ENCODE results near the gene FSTL5. TPM values are rescaled to one million over a fixed set of nuclear protein-coding genes. Genes with fewer than 3 reads are reported as not detected.

FSTL5 gene
- total RNA-seq, 1 donor from 2014 or later, result 2.6 TPM

DNA sequence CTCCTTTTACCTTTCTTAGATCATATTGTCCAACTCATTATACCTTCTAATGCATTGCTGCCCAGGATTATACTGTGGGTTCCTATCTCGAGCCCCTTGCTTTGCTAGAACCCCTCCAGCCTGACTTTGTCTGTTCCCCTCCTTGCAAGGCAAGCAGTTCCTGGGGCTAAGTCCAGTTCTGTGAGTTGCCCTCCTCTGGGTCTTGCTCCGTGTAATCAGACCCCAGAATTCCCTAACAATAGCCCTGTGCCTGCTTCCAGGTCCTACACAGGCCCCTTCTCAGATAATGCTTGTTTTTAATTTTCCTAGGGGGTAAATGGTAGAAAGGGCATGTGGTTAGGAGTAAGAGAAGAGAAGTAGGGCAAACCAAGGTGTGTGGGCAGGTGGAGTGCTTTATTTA lies 145.9 kb downstream of the FSTL5 start:
- Histone ChIP-seq H3K4me3 (ENCODE audit: low read length in 3 of 3) (no peak overlapping the region), H3K27me3 (ENCODE audit: control insufficient read depth in 3 of 3, insufficient read depth in 3 of 3, low read length in 3 of 3) (no peaks in the 10 kb centered on the region), H3K9me3 (ENCODE audit: control insufficient read depth in 3 of 3, low read length in 3 of 3) (no peaks in the 10 kb centered on the region), H3K9ac (ENCODE audit: low read depth in 1 of 3, low read length in 3 of 3) (no peak overlapping the region), H3K36me3 (ENCODE audit: control insufficient read depth in 3 of 3, insufficient read depth in 3 of 3, low read length in 3 of 3) (no peaks in the 10 kb centered on the region), H3K4me1 (ENCODE audit: control insufficient read depth in 3 of 3, insufficient read depth in 3 of 3, low read length in 3 of 3) (no peaks in the 10 kb centered on the region), H3K27ac (ENCODE audit: low read depth, low read length) (no peak overlapping the region)

DNA sequence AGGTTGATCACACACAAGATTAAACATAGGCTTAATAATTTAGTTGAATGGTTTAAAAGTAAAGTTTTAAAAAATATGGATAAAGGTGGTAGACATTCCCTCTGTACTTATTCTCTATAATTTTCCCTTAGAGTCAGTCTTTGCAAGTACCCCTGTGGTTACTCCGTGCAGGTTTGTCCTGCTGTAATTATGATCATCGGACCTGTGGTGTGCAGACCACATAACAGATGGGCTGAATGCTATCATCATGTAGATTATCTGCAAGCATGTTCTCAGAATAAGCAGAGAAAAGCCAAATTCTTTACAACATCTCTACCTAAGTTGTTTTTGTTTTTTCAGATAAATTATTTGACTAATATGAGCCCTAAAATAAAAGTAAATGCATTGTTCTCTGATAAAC lies 146.8 kb downstream of the FSTL5 start:
- Histone ChIP-seq H3K9me3 (ENCODE audit: control insufficient read depth in 3 of 3, low read length in 3 of 3) (no peaks in the 10 kb centered on the region), H3K27ac (ENCODE audit: low read depth, low read length) (no peak overlapping the region), H3K9ac (ENCODE audit: low read depth in 1 of 3, low read length in 3 of 3) (no peak overlapping the region), H3K4me1 (ENCODE audit: control insufficient read depth in 3 of 3, insufficient read depth in 3 of 3, low read length in 3 of 3) (no peaks in the 10 kb centered on the region), H3K27me3 (ENCODE audit: control insufficient read depth in 3 of 3, insufficient read depth in 3 of 3, low read length in 3 of 3) (no peaks in the 10 kb centered on the region), H3K4me3 (ENCODE audit: low read length in 3 of 3) (no peak overlapping the region), H3K36me3 (ENCODE audit: control insufficient read depth in 3 of 3, insufficient read depth in 3 of 3, low read length in 3 of 3) (no peaks in the 10 kb centered on the region)

DNA sequence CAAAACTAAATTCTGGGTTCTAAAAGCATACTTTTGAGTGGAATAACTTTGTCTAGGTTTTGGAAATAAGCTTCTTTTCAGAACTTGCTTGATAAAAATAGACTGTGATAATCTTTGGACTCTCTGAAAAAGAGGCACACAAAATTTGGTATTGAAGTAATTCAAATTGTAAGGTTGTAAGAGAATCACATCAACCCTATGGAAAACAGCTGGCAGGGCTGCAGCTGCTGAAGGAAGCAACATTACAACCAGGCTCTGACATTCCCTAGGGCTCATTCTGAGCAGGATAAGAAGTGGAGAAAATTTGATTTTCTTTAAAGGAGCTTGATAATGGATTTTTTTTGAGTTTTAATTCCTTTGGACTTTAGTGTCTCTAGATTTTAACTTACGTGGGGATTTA lies 147.6 kb downstream of the FSTL5 start:
- Histone ChIP-seq H3K36me3 (ENCODE audit: control insufficient read depth in 3 of 3, insufficient read depth in 3 of 3, low read length in 3 of 3) (no peaks in the 10 kb centered on the region), H3K4me3 (ENCODE audit: low read length in 3 of 3) (no peak overlapping the region), H3K9me3 (ENCODE audit: control insufficient read depth in 3 of 3, low read length in 3 of 3) (no peaks in the 10 kb centered on the region), H3K9ac (ENCODE audit: low read depth in 1 of 3, low read length in 3 of 3) (no peak overlapping the region), H3K4me1 (ENCODE audit: control insufficient read depth in 3 of 3, insufficient read depth in 3 of 3, low read length in 3 of 3) (no peaks in the 10 kb centered on the region), H3K27me3 (ENCODE audit: control insufficient read depth in 3 of 3, insufficient read depth in 3 of 3, low read length in 3 of 3) (no peaks in the 10 kb centered on the region), H3K27ac (ENCODE audit: low read depth, low read length) (no peak overlapping the region)

DNA sequence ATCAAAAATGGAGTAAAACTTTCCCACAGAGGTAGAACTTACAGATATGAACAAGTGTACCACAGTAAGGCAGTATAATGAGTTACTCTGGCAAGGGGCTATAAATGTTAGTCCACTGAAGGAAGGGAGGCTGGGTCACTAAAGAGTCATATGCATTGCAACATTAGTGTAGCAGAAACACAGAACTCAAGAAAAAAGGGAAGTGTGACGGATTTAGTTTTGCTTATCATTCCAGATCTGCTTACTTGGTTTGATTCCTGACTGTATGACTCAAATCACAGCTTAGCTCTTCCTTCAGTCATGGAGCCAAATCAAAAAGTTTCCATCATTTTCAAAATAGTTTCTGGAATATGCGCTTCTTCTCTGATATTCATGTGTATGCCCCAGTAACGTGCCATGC lies 148.7 kb downstream of the FSTL5 start:
- Histone ChIP-seq H3K27me3 (ENCODE audit: control insufficient read depth in 3 of 3, insufficient read depth in 3 of 3, low read length in 3 of 3) (no peaks in the 10 kb centered on the region), H3K4me3 (ENCODE audit: low read length in 3 of 3) (no peak overlapping the region), H3K36me3 (ENCODE audit: control insufficient read depth in 3 of 3, insufficient read depth in 3 of 3, low read length in 3 of 3) (no peaks in the 10 kb centered on the region), H3K27ac (ENCODE audit: low read depth, low read length) (no peak overlapping the region), H3K9ac (ENCODE audit: low read depth in 1 of 3, low read length in 3 of 3) (no peak overlapping the region), H3K9me3 (ENCODE audit: control insufficient read depth in 3 of 3, low read length in 3 of 3) (no peaks in the 10 kb centered on the region), H3K4me1 (ENCODE audit: control insufficient read depth in 3 of 3, insufficient read depth in 3 of 3, low read length in 3 of 3) (no peaks in the 10 kb centered on the region)

DNA sequence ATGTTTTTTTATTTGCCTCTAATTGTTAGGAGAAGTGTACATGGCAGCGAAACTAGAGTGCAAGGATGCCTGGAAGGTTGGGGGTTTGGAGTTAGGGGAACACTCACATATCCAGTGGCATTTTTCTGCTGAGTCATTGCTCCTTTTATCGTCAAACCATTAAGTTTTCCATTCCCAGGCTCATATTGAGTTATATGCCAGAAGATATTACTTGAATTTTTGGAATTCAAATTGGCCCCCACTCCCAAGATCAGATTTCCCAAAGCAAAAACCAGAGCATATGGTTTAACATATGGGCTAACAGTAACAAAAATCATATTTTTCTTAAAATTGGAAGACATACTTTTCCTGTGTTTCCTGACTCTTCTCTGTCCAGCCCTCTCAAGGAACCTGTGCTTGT lies 152.7 kb downstream of the FSTL5 start:
- Histone ChIP-seq H3K27ac (ENCODE audit: low read depth, low read length) (no peak overlapping the region), H3K9ac (ENCODE audit: low read depth in 1 of 3, low read length in 3 of 3) (no peak overlapping the region), H3K9me3 (ENCODE audit: control insufficient read depth in 3 of 3, low read length in 3 of 3) (no peaks in the 10 kb centered on the region), H3K27me3 (ENCODE audit: control insufficient read depth in 3 of 3, insufficient read depth in 3 of 3, low read length in 3 of 3) (no peaks in the 10 kb centered on the region), H3K36me3 (ENCODE audit: control insufficient read depth in 3 of 3, insufficient read depth in 3 of 3, low read length in 3 of 3) (no peaks in the 10 kb centered on the region), H3K4me1 (ENCODE audit: control insufficient read depth in 3 of 3, insufficient read depth in 3 of 3, low read length in 3 of 3) (no peaks in the 10 kb centered on the region), H3K4me3 (ENCODE audit: low read length in 3 of 3) (no peak overlapping the region)

DNA sequence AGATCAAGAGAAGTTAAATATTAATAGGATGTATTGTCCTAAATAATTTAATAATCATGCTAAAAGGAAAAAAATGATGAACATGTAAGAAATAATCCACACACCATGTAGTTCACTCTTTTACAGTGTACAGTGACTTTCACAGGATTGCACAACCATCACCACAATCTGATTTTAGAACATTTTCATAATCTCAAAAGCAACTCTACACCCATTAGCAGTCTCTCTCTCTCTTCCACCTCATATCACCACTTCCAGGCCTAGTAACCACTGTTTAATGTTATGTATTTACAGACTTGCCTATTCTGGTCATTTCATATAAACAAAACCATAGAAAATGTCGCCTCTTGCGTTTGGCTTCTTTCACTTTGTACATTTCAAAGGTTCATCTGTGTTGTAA lies 153.4 kb downstream of the FSTL5 start:
- Histone ChIP-seq H3K27me3 (ENCODE audit: control insufficient read depth in 3 of 3, insufficient read depth in 3 of 3, low read length in 3 of 3) (no peaks in the 10 kb centered on the region), H3K36me3 (ENCODE audit: control insufficient read depth in 3 of 3, insufficient read depth in 3 of 3, low read length in 3 of 3) (no peaks in the 10 kb centered on the region), H3K27ac (ENCODE audit: low read depth, low read length) (no peak overlapping the region), H3K9me3 (ENCODE audit: control insufficient read depth in 3 of 3, low read length in 3 of 3) (no peaks in the 10 kb centered on the region), H3K4me3 (ENCODE audit: low read length in 3 of 3) (no peak overlapping the region), H3K4me1 (ENCODE audit: control insufficient read depth in 3 of 3, insufficient read depth in 3 of 3, low read length in 3 of 3) (no peaks in the 10 kb centered on the region), H3K9ac (ENCODE audit: low read depth in 1 of 3, low read length in 3 of 3) (no peak overlapping the region)

DNA sequence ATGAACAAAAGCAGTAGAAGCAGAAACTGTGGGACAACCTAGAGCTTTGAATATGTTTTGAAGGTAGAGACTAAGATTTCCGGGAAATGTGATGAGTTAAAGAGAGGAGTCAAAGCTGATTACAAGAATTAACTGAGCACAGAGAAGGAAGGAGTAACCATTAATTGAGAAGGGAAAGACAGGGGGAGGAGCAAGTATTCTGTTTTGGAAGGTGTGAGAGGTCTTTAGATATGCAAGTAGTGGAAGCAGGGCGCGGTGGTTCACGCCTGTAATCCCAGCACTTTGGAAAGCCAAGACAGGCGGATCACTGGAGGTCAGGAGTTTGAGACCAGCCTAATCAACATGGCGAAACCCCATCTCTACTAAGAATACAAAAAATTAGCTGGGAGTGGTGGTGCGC lies 171.5 kb downstream of the FSTL5 start:
- H3K36me3 ChIP-seq (ENCODE audit: control insufficient read depth in 3 of 3, insufficient read depth in 3 of 3, low read length in 3 of 3), result no peaks in the 10 kb centered on the region
- H3K27me3 ChIP-seq (ENCODE audit: control insufficient read depth in 3 of 3, insufficient read depth in 3 of 3, low read length in 3 of 3), result no peaks in the 10 kb centered on the region
- H3K9ac ChIP-seq (ENCODE audit: low read depth in 1 of 3, low read length in 3 of 3), result no peak overlapping the region
- no peak overlapping the region for H3K27ac ChIP-seq (ENCODE audit: low read depth, low read length)
- no peaks in the 10 kb centered on the region for H3K4me1 ChIP-seq (ENCODE audit: control insufficient read depth in 3 of 3, insufficient read depth in 3 of 3, low read length in 3 of 3)
- H3K9me3 ChIP-seq (ENCODE audit: control insufficient read depth in 3 of 3, low read length in 3 of 3), result no peaks in the 10 kb centered on the region
- H3K4me3 ChIP-seq (ENCODE audit: low read length in 3 of 3), result no peak overlapping the region

DNA sequence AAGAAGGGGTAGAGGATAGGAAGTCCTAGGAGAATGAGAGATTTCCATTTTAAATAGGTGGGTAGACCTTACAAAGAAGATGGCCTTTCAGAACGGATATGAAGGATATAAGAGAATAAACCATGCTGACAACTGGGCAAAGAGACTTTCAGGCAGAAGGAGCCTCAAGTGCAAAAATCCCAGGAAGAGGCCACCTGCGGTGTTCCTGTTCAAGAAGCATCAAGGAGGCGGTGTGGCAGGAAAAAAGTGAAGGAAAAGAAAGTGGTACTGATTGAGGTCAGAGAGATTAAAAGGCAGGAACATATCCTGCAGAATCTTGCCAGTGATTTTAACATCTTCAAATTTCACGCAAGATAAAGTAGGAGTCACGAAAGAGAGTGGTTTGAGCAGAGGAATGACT lies 172.0 kb downstream of the FSTL5 start:
- no peak overlapping the region for H3K27ac ChIP-seq (ENCODE audit: low read depth, low read length)
- H3K4me1 ChIP-seq (ENCODE audit: control insufficient read depth in 3 of 3, insufficient read depth in 3 of 3, low read length in 3 of 3), result no peaks in the 10 kb centered on the region
- no peaks in the 10 kb centered on the region for H3K27me3 ChIP-seq (ENCODE audit: control insufficient read depth in 3 of 3, insufficient read depth in 3 of 3, low read length in 3 of 3)
- H3K36me3 ChIP-seq (ENCODE audit: control insufficient read depth in 3 of 3, insufficient read depth in 3 of 3, low read length in 3 of 3), result no peaks in the 10 kb centered on the region
- no peak overlapping the region for H3K9ac ChIP-seq (ENCODE audit: low read depth in 1 of 3, low read length in 3 of 3)
- H3K9me3 ChIP-seq (ENCODE audit: control insufficient read depth in 3 of 3, low read length in 3 of 3), result no peaks in the 10 kb centered on the region
- H3K4me3 ChIP-seq (ENCODE audit: low read length in 3 of 3), result no peak overlapping the region

DNA sequence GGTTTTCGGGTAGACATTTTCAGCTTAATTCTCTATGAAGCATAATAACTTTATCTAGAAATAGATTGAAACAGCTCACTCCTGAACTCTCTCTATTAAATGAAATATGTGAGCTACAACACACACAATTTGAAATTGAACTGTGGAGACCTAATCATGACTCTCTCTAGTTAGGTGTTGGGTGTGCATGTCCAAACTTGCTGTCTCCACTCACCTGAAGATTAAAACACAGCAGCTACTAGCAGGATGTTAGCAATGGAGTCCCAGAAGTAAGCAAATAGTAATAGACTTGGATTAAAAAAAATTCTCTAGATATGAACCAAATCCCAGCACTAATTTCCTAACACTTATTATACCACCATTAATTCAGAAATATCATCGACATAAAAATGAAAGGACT lies 173.1 kb downstream of the FSTL5 start:
- H3K9me3 ChIP-seq (ENCODE audit: control insufficient read depth in 3 of 3, low read length in 3 of 3), result no peaks in the 10 kb centered on the region
- no peak overlapping the region for H3K9ac ChIP-seq (ENCODE audit: low read depth in 1 of 3, low read length in 3 of 3)
- no peaks in the 10 kb centered on the region for H3K4me1 ChIP-seq (ENCODE audit: control insufficient read depth in 3 of 3, insufficient read depth in 3 of 3, low read length in 3 of 3)
- H3K4me3 ChIP-seq (ENCODE audit: low read length in 3 of 3), result no peak overlapping the region
- no peak overlapping the region for H3K27ac ChIP-seq (ENCODE audit: low read depth, low read length)
- H3K36me3 ChIP-seq (ENCODE audit: control insufficient read depth in 3 of 3, insufficient read depth in 3 of 3, low read length in 3 of 3), result no peaks in the 10 kb centered on the region
- no peaks in the 10 kb centered on the region for H3K27me3 ChIP-seq (ENCODE audit: control insufficient read depth in 3 of 3, insufficient read depth in 3 of 3, low read length in 3 of 3)

DNA sequence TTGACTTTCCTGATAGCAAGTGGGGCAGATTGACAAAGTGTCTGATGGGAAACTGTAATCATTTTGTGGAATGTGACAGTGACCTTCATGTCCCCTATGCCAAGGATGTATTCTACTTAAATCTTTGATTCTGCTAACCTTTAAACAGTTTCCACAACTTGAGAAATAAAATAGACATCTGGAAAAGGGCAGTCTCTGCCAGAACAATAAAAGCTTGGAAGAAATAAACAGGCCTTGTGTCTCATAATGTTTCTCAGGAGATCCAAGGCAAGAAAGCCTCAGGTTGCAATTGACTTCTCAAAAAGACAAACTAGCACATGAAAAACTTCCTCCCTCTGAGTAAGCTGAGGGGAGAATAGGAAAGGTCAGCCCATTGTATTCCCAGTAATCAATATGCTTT lies 174.9 kb downstream of the FSTL5 start:
- Histone ChIP-seq H3K4me3 (ENCODE audit: low read length in 3 of 3) (no peak overlapping the region), H3K27ac (ENCODE audit: low read depth, low read length) (no peak overlapping the region), H3K36me3 (ENCODE audit: control insufficient read depth in 3 of 3, insufficient read depth in 3 of 3, low read length in 3 of 3) (no peaks in the 10 kb centered on the region), H3K4me1 (ENCODE audit: control insufficient read depth in 3 of 3, insufficient read depth in 3 of 3, low read length in 3 of 3) (no peaks in the 10 kb centered on the region), H3K9me3 (ENCODE audit: control insufficient read depth in 3 of 3, low read length in 3 of 3) (no peaks in the 10 kb centered on the region), H3K9ac (ENCODE audit: low read depth in 1 of 3, low read length in 3 of 3) (no peak overlapping the region), H3K27me3 (ENCODE audit: control insufficient read depth in 3 of 3, insufficient read depth in 3 of 3, low read length in 3 of 3) (no peaks in the 10 kb centered on the region)

DNA sequence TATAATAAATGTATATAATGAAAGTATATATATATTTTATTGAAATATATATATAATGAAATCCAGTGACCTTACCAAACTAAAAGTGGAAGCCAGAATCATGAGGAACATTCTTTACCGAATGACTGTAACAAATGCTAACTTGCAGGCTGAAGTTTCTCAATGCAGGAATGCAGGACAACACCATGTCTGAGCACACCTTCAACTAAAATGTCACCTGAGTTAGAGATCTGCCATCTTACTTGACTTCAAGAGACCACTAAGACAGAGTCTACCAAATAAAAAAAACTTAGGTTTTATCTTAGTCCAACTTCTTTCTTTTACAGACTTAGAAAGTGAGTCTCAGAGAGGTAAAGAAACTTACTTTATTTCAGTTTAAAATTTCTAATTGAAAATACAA lies 176.2 kb downstream of the FSTL5 start:
- no peak overlapping the region for H3K4me3 ChIP-seq (ENCODE audit: low read length in 3 of 3)
- no peak overlapping the region for H3K9ac ChIP-seq (ENCODE audit: low read depth in 1 of 3, low read length in 3 of 3)
- no peaks in the 10 kb centered on the region for H3K36me3 ChIP-seq (ENCODE audit: control insufficient read depth in 3 of 3, insufficient read depth in 3 of 3, low read length in 3 of 3)
- no peaks in the 10 kb centered on the region for H3K27me3 ChIP-seq (ENCODE audit: control insufficient read depth in 3 of 3, insufficient read depth in 3 of 3, low read length in 3 of 3)
- no peaks in the 10 kb centered on the region for H3K9me3 ChIP-seq (ENCODE audit: control insufficient read depth in 3 of 3, low read length in 3 of 3)
- no peaks in the 10 kb centered on the region for H3K4me1 ChIP-seq (ENCODE audit: control insufficient read depth in 3 of 3, insufficient read depth in 3 of 3, low read length in 3 of 3)
- no peak overlapping the region for H3K27ac ChIP-seq (ENCODE audit: low read depth, low read length)

All from skeletal muscle tissue (tissue), 4 donors.